HL-60/S4 treated with phorbol 12-myristate 13-acetate at 8.2 ng/mL for 4 days and 3 days (cell line): Measurements from ENCODE around the gene IL1RAPL1.

Source experiments
- in situ Hi-C: fragments of 300-500 bp; cut with MboI; formaldehyde crosslinking; loops from 2 replicates; pipeline ENCODE4 v1.15.0; 2022; ENCODE audit warnings: low sequenced_read_pairs

Gene IL1RAPL1

DNA sequence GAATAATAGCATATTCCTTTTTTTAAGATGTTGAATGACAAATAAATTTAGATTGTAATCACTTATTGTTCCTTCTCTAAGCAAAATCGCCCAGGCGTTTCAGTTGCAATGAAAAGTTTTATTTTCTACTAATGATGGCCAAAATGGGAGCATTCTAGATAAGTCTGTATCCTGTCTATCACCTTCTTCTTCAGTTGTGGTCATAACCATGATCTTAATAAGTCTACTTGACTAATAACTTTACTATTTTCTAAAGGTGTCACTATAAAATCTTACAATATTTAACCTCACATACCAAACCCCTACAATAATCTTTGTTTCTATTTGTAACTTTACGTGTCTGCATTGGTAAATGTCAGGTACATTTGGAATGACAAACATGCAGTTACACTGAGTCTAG, 904.4 kb downstream of the IL1RAPL1 start:
- in situ Hi-C loops: no loop called here

DNA sequence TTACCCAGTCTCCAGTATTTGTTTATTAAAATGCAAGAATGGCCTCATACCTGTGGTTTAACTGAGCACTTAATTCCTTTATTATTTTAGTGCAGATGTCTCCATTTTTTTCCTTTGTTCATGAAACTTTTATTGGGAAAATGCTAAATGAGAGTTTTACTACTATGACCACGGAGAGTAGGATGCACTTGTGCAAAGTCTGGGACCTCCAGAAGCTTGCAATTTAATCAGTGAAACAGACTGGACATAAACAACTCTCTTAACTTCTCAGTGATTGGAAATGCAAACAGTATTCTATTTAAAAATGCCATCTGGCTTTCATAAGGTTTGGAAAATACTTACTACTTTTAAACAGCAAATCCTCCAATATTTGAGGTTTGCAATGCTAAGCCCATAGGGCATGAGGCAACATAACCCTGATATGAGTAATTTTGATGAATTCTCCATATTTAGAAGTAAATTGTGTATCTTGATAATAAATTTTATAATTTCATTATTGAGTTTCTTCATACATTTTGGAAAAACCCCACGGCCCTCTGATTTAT, 909.5 kb downstream of the IL1RAPL1 start:
- in situ Hi-C loops: no loop called here

DNA sequence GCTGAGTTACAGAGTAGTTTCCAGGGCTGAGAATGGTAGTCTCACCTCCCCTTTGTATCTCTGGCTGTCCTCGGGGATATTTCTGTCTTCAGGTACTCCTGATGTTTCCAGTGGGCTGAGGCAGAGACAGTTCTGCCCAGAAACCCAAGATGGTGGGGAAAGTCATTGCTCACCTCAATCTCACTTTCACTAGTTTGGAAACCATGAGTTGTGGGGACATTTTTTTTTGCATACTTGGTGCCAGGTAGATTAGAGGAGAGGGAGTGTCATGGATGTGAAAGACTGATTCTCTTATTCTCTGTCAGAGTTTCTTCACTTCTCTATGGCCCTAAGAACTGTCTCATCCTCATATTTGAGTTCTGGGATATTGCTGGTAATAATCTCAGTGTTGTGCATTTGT, 919.5 kb downstream of the IL1RAPL1 start:
- in situ Hi-C loops: no loop called here

GRCh38 chrX:29518100-29518499, 930.9 kb downstream of the IL1RAPL1 start:
- in situ Hi-C loops: no loop called here

- in situ Hi-C loops: no loop called here
Observed at GRCh38 chrX:29528281-29528680, 941.0 kb downstream of the IL1RAPL1 start.

DNA sequence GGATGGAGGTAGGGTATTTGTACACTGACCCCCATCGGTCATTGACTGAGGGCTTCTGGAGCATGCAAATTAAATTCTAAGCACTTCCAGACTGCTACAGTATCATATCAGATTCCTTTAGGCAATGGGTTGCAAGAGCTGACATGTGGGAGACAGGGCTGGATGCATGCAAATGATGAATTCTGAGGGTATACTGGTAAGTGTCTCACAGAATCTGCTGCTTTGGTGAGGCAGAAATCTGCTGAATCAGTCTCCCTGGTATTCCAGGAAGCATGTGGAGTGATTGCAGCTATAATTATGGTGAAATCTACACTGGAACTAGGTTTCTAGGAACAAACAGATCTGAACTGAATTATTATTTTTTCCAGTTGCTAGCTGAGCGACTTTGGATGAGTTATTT, 943.3 kb downstream of the IL1RAPL1 start:
- in situ Hi-C loops: no loop called here

DNA sequence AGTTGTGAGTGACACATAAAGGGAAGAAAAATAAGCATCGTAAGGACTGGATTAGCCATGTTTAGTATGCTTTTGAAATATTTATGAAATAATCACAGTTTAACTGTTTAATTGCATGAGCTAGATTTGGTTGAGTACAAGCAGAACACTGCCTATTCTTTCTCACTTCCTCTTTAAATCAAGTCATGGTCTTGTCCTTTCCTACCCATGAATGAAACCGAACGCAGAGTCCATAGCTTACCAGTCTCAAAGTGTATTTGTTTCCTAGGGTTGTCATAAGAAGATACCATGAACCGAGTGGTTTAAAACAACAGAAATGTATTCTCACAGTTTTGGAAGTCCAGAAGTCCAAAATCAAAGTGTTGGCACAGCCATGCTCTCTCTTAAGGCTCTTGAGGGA, 944.1 kb downstream of the IL1RAPL1 start:
- in situ Hi-C loops: no loop called here

DNA sequence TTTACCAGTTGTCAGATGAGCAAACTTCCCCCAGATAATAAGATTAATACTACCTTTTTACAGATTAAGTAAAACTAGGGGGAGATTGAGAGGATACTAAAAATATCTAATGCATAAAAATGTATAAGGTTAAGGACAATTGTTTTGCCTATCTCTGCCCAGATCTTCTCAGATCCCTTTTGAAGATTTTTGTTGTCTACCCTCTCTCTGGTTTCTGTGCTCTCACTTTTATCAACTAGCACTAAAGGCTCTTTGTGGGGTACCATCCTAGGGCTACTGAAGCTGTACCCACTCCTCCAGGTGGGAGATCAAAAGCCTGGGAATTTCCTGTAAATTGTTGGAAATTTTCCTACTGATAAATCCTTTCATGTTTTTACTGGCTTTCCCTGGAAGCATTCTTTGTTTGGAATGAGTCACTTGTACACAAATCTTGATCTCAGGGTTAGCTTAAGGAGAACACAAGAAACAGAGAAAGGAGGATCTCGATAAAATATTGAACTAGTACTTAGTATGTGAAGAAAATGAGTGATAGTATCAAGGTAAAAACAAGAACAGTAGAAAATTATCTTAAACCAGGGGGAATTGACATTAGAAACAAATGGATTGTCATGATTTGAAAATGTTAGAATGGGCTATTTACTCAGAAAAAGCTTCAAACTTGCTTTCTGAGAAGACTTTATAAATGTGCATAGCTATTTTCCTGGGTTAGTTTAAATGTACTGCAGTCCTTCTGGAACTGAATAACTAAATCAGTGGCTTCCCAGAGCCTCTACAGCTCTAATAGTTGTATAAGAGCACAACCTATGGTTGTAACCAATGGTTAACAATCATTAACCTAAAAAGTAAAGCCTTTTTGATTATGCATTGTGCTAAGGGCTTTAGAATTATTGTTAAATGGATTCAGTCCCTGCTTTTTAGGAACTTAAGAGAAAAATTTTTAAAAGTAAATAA, 948.2 kb downstream of the IL1RAPL1 start:
- in situ Hi-C loops: no loop called here

DNA sequence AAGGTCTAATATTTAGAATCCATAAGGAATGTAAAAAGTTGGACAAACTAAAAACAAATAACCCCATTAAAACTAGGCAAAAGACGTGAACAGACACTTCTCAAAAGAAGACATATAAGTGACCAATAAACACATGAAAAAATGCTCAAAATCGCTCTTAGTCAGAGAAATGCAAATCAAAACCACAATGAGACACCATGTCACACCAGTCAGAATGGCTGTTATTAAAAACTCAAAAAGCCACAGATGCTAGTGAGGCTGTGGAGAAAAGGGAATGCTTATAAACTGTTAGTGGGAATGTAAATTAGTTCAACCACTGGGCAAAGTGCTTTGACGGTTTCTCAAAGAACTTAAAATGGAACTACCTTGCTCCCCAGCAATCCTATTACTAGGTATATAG, 953.8 kb downstream of the IL1RAPL1 start:
- in situ Hi-C loops: no loop called here

DNA sequence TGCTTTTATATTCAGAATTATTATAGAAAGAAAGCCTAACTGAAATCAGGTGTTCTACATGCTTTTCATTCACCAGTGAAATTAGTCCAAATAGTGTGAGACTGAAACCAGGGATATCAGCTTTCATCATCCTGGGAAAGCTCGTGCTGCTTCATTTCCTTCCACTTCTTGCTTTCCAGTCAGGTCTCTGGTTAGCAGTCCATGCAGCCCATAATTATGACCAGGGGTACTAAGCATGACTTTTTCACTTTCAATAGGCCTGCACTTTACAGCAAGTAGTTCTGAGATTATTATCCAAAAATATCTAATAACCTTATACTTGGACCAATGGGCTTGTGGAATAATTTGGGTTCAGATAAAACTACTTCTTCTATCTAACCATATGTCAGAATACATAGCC, 954.9 kb downstream of the IL1RAPL1 start:
- in situ Hi-C loops: no loop called here

DNA sequence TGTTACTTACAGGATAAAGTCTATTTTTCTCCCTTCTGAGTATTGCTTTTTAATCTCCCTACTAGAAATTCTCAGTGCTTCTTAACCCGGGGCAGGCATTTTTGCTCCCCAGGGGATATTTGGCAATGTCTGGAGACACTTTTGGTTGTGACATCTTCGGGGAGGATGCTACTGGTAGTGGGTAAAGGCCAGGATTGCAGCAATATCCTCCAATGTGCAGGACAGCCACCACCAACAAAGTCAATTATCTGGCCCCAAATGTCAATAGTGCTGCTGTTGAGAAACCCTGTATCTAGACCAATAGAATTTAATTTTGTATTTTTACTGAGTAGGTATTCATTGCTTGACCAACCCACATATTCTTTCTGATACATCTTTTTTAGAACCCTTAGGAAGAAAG, 958.6 kb downstream of the IL1RAPL1 start:
- in situ Hi-C loops: no loop called here

DNA sequence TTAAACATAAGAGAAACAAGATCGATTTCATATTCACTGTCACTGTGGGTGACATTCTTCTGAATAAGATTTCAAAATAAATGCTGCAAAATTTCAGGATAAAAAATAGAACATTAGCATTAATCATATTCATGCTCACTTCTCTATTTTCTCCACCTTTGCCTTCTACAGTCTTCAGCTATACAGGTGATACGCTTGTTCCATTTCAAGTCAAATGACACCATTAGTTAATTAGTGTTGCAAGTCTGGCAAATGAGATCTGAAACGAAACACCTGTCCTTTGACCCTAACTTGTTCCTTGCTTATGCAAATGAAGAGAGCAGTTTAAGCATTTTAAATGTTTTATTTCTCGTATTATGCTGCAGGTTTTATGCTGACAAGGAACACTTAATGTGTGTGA, 960.6 kb downstream of the IL1RAPL1 start:
- in situ Hi-C loops: no loop called here

DNA sequence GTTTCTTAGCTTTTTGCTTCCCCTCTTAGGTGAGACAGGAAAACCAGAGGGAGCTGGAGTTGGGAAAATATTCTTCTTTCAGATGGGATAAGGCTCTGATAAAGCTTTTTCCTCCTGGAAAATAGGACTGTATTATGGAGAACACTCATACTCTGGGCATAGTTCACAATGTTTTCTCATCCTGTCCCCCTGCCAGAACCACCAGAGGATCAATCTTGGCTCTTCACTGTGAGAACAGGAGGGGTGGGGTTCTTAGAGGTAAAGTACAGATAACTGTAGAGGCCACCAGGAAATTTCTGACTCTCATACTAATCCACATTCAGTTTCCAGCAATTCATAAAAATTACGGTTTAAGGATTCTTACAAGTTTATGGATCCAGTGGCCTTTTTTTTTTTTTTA, 966.3 kb downstream of the IL1RAPL1 start:
- in situ Hi-C loops: no loop called here

DNA sequence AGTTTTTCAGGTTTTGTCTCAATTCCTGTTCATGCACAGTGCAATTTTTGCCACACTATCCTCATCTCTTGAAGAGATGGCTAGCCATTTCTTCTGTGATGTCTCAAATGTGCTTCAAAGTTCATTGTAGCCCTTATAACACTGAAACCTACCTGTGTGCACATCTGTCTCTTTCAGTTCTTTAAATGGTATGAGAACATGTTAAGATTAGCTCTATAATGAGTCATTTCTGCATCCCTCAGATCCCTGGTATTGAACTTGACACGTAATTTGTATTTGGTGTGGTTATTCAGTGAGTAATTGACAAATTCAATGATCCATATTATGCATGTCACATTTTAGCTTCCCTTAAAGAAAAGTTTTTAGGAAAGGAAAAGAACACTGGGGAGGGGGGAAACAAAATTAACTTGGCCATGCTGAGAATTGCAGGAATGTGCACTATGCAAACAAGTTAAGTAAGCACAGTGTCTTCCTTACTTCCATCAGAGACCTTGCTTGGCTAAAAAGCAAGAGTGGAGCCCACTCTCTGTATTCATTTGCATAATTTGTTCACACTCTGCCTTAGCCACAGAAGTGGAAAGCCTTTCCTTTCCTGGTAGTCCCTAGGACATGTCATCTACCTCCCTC, 968.3 kb downstream of the IL1RAPL1 start:
- in situ Hi-C loops: no loop called here

GRCh38 chrX:29560065-29560464, 972.8 kb downstream of the IL1RAPL1 start:
- in situ Hi-C loops: no loop called here

DNA sequence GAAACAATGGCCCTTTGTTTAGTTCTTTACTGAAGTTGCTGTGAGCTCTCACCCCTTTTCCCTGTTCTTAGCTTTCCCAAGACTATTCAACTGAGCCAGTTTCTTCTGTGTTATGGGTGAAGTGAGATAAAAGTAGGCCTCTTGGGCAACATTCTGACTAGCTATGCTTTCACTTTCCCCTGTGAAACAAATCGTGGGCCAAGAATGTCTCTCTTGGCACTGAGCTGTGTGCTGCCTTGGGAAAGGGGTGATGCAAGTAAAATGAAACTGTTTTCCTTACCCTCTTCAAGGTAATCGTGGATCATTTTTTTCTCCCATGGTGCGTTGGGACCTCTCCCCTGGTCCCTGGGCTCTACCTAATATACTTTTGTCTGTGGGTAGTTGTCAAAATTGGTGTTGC, 974.2 kb downstream of the IL1RAPL1 start:
- in situ Hi-C loops: no loop called here

DNA sequence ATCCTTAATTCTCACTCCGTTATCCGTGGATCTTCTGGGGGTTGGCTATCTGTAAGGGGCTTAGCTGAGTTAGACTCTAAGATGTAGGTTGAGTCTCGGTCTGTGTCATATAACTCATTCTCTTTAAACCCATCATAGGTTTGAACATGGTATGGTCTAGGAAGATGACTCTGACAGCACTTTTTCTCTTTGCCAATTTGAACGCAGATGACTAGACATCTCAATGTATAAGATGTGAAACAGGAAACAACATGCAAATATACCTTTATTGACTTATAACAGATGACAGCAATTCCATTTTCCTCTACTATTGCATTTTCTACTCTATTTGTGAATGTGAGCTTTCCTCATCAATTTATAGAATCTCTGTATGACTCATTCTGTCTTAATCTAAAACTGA, 993.3 kb downstream of the IL1RAPL1 start:
- in situ Hi-C loops: no loop called here

- in situ Hi-C loops: no loop called here
Observed at GRCh38 chrX:29581223-29581622, 994.0 kb downstream of the IL1RAPL1 start.

DNA sequence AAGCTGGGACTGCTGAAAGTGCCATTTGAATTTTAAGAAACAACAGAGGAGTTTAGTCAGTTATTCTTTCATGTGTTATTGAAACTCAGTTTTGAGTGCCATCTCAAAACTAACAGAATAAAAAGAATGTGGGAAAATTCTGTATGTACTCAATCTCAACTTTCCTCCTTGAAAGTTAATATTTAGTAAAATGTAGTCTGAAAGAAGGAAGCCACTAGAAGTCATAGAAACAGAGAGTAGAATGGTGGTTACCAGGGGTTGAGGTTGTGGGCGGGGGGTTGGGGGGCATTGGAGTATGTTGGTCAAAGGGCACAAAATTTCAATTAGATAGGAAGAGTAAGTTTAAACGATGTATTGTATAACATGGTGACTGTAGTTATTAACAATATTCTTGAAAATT, 999.9 kb downstream of the IL1RAPL1 start:
- in situ Hi-C loops: no loop called here

- in situ Hi-C loops: no loop called here
Observed at GRCh38 chrX:29590921-29591320, 1003.7 kb downstream of the IL1RAPL1 start.

DNA sequence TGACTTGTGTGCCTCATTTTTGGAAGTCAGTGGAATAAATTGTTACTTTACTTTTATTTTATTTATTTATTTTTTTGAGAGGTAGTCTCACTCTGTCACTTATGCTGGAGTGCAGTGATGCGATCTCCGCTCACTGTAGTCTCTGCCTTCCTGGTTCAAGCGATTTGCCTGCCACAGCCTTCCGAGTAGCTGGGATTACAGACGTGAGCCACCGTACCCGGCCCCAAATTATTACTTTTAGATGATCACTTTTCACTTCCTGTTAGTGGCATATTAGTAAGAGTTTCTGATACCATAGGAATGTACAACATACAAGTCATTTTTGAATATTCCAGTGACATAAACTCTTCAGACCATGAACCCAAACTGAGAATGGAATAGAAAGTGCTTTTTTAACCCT, 1017.1 kb downstream of the IL1RAPL1 start:
- in situ Hi-C loops: no loop called here

GRCh38 chrX:29617276-29617675, 1030.0 kb downstream of the IL1RAPL1 start:
- in situ Hi-C loops: no loop called here
